Left ventricle myocardium inferior (tissue), 1 donor: ENCODE measurements around the gene PTPRG. TPM values are rescaled to one million over a fixed set of nuclear protein-coding genes. Genes with fewer than 3 reads are reported as not detected.

Experiments
- DNase-seq: peaks from one replicate; pipeline ENCODE4 v3.0.0-alpha.2; 2020
- H3K27ac ChIP-seq: fragments of 200-600 bp; replicated peaks from 2 replicates; pipeline ENCODE4 v1.8.0; 2021
- H3K27me3 ChIP-seq: fragments of 200-600 bp; 2 replicates; pipeline ENCODE4 v1.8.0; 2021; ENCODE audit warnings: low read depth
- H3K36me3 ChIP-seq: fragments of 200-600 bp; 2 replicates; pipeline ENCODE4 v1.8.0; 2021
- H3K4me1 ChIP-seq: fragments of 200-600 bp; 2 replicates; pipeline ENCODE4 v1.8.0; 2021
- H3K4me3 ChIP-seq: fragments of 200-600 bp; 2 replicates; pipeline ENCODE4 v1.8.0; 2021; ENCODE audit warnings: mild to moderate bottlenecking, moderate library complexity
- H3K9me3 ChIP-seq: fragments of 200-600 bp; replicated peaks from 2 replicates; pipeline ENCODE4 v1.8.0; 2021
- CTCF ChIP-seq: fragments of 200-600 bp; IDR thresholded peaks from 2 replicates; pipeline ENCODE4 v1.8.0; 2021; ENCODE audit warnings: antibody characterized with exemption, mild to moderate bottlenecking, borderline replicate concordance
- intact Hi-C: fragments of 100-400 bp; cut with micrococcal nuclease; formaldehyde crosslinking; loops from one replicate; pipeline ENCODE4 v1.11.0; 2022
- total RNA-seq: library from RNA; stranded (reverse); fragmentation: NEBNext Ultra II Directional; extraction: Animal tissue kit (Norgen Biotek cat#: 25700); gene quantifications from one replicate; pipeline ENCODE4 v1.2.1, GENCODE V29; 2021
- donor health status: DM: no; HTN: yes; CAD: no; lungs with severe emphysema.

The PTPRG gene
- total RNA-seq, 1 donor from 2014 or later: 29.6 TPM

- Histone ChIP-seq H3K27me3 (no peaks in the 10 kb centered on the region), H3K4me1 (peaks cover 54% of the 10 kb centered on the region)
- intact Hi-C loops: no loop called here
These were observed 332.6 kb downstream of the PTPRG start for GRCh38 chr3:61893840-61894566.

GRCh38 chr3:61894988-61895935 is 333.9 kb downstream of the PTPRG start:
- H3K9me3 ChIP-seq: no peaks in the 10 kb centered on the region
- H3K27ac ChIP-seq: peak overlapping the region; percentile 58
- DNase-seq: peak; percentile 33
- H3K4me3 ChIP-seq: no peak overlapping the region
- peak; percentile 11 for TF ChIP-seq CTCF
- intact Hi-C loops: no loop called here
- H3K36me3 ChIP-seq: no peaks in the 10 kb centered on the region
- peaks cover 46% of the 10 kb centered on the region for H3K4me1 ChIP-seq
- H3K27me3 ChIP-seq: no peaks in the 10 kb centered on the region

More at GRCh38 chr3:61893840-61894566, 332.6 kb downstream of the PTPRG start:
- Histone ChIP-seq H3K36me3 (no peaks in the 10 kb centered on the region), H3K4me3 (no peak overlapping the region), H3K9me3 (no peaks in the 10 kb centered on the region), H3K27ac (peak overlapping the region; percentile 58)
- TF ChIP-seq CTCF: no peak
- DNase-seq: no peak

- H3K27ac ChIP-seq: no peak overlapping the region
- H3K4me3 ChIP-seq: no peak overlapping the region
- H3K27me3 ChIP-seq: no peaks in the 10 kb centered on the region
- intact Hi-C loops: no loop called here
- no peaks in the 10 kb centered on the region for H3K9me3 ChIP-seq
- H3K36me3 ChIP-seq: no peaks in the 10 kb centered on the region
- peaks cover 45% of the 10 kb centered on the region for H3K4me1 ChIP-seq
- no peak for TF ChIP-seq CTCF
- no peak for DNase-seq
These were observed 334.9 kb downstream of the PTPRG start for GRCh38 chr3:61896251-61896650.

- H3K27ac ChIP-seq: no peak overlapping the region
- intact Hi-C loops: no loop called here
- no peak overlapping the region for H3K4me3 ChIP-seq
- H3K9me3 ChIP-seq: no peaks in the 10 kb centered on the region
- no peaks in the 10 kb centered on the region for H3K36me3 ChIP-seq
- DNase-seq: no peak
- TF ChIP-seq CTCF: no peak
- peaks cover 60% of the 10 kb centered on the region for H3K4me1 ChIP-seq
- no peaks in the 10 kb centered on the region for H3K27me3 ChIP-seq
These were observed 336.5 kb downstream of the PTPRG start for GRCh38 chr3:61897848-61898247.

- intact Hi-C loops: no loop called here
- Histone ChIP-seq H3K36me3 (no peaks in the 10 kb centered on the region), H3K27ac (no peak overlapping the region), H3K27me3 (no peaks in the 10 kb centered on the region), H3K9me3 (no peaks in the 10 kb centered on the region), H3K4me1 (peaks cover 65% of the 10 kb centered on the region), H3K4me3 (no peak overlapping the region)
- TF ChIP-seq CTCF: no peak
- no peak for DNase-seq
These were observed 338.5 kb downstream of the PTPRG start for GRCh38 chr3:61899700-61900462.
